K562 treated with DMSO at 1 percent for 24 hours (cell line): Measurements from ENCODE around the gene GPR27. TPM values are rescaled to one million over a fixed set of nuclear protein-coding genes. Genes with fewer than 3 reads are reported as not detected.

ENCODE experiments used
- total RNA-seq: library from RNA; unstranded; fragments of 300-600 nt; gene quantifications from 2 replicates; pipeline ENCODE4 v1.2.3, GENCODE V29; 2022; ENCODE audit warnings: low read depth; ENCODE audit not compliant: insufficient read depth

Gene GPR27
- total RNA-seq = not detected in 2 replicates

GRCh38 chr3:71753701-71754609, at the start of gene GPR27:
Gene GPR27 (plus strand): TSS chr3:71753855. CDS start chr3:71754050, 195 bp downstream.

GRCh38 chr3:71725271-71725991, 28.2 kb upstream of the GPR27 start, which contains the start of gene EIF4E3:
Gene EIF4E3 (minus strand): TSS chr3:71725402. CDS start chr3:71725367, 35 bp downstream.

GRCh38 chr3:71784914-71785531, 31.4 kb downstream of the GPR27 start, which contains the start of gene PROK2:
Gene PROK2 (minus strand): TSS chr3:71785148. CDS start chr3:71785052, 96 bp downstream.

Other genes starting within 250 kb of the GPR27 start
- 11.2 and 11.6 TPM in 2 replicates for gene FOXP1, start 170.1 kb upstream of the GPR27 start, total RNA-seq
- gene EIF4E3, start 28.5 kb upstream of the GPR27 start, total RNA-seq = 1.9 and 3.2 TPM in 2 replicates
- not detected in 2 replicates for gene PROK2, start 31.3 kb downstream of the GPR27 start, total RNA-seq